C4-2B (cell line): ENCODE data around the gene SCARB1.
A peak's percentile ranks its signal among the peaks of the same experiment; 100 is the strongest.

Source experiments
- H3K27ac ChIP-seq: fragments of 450-650 bp; 2 replicates; pipeline ENCODE4 v1.5.1; 2017
- CTCF ChIP-seq: fragments of 450-650 bp; conservative IDR thresholded peaks from 2 replicates; pipeline ENCODE4 v1.5.1; 2017; ENCODE audit warnings: mild to moderate bottlenecking
- ZFX ChIP-seq: fragments of 450-650 bp; IDR thresholded peaks from 2 replicates; pipeline ENCODE4 v1.6.1; 2017

SCARB1 gene

DNA sequence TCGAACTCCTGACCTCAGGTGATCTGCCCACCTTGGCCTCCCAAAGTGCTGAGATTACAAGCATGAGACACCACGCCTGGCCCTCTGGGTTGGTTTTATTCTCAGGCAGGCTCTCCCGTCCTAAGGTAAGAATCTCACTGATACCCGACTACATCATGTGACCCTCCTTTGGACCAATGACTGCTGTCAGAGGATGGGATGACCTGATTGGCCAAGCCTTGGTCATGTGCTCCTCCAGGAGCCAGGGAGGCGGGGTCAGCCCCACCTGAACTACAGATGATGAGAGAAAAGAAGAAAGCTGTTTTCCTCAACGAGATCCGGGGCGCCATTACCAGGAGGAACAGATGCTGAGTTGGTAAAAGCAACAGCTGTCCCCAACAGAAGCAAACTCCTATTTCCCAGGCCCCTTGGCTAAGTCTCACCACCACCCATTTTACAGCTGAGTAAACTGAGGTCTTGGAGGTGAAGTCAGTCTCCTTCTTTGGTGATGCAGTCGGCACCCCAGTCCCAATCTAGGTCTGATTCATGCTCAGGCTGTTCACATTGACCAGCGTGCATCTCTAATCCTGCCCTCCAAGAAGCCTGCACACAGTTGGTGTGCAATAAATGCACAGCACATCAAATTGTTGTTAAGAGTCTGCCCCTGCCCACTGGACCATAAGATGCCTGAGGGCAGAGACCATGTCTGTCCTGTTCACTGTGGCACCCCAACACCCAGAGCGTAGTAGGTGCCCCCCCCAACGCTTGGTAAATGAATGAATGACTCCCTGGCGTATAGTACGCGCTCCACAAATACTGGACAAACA lies 118.8 kb downstream of the SCARB1 start:
- no peak for TF ChIP-seq CTCF
- H3K27ac ChIP-seq, result no peak overlapping the region

GRCh38 chr12:124744273-124744640 lies 119.4 kb downstream of the SCARB1 start:
- TF ChIP-seq ZFX (no peak), CTCF (no peak)

GRCh38 chr12:124743479-124744272 lies 120.0 kb downstream of the SCARB1 start:
- TF ChIP-seq CTCF (no peak), ZFX (no peak)
- no peak overlapping the region for H3K27ac ChIP-seq

More at GRCh38 chr12:124744273-124744640, 119.4 kb downstream of the SCARB1 start:
- no peak overlapping the region for H3K27ac ChIP-seq

- no peak overlapping the region for H3K27ac ChIP-seq
- TF ChIP-seq CTCF, result no peak
- no peak for TF ChIP-seq ZFX
Observed at GRCh38 chr12:124742678-124743077, 121.0 kb downstream of the SCARB1 start.

DNA sequence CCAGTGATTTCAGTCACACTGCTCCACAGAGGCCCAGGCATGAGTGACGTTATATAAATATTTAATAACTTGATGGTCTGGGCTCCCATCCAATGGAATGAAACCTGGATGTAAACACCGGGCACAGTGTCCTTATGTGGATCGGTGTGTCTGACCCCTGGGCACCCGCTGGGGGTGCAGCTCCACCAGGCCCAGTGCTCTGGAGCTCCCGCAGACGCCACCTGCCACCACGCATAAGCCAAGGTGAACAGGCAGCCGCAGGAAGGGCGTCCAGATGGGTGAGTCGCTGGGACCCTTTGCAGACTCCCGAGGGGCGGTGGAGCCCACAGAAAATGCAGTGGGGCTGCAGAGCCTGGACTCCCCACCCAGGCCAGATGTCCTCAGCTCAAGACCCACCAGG lies 121.6 kb downstream of the SCARB1 start:
- H3K27ac ChIP-seq, result peak overlapping the region; percentile 7; the same call in 1 of the 2 replicates
- no peak for TF ChIP-seq CTCF
- no peak for TF ChIP-seq ZFX

- TF ChIP-seq CTCF, result no peak
- TF ChIP-seq ZFX, result no peak
- H3K27ac ChIP-seq, result 0 out of 2 replicates have a peak overlapping the region, but pooled peaks have one; percentile 13
Observed at GRCh38 chr12:124741211-124741610, 122.5 kb downstream of the SCARB1 start.

- TF ChIP-seq CTCF, result no peak
- no peak for TF ChIP-seq ZFX
- no peak overlapping the region for H3K27ac ChIP-seq
Observed at GRCh38 chr12:124740691-124741137, 123.0 kb downstream of the SCARB1 start.
